CD14-positive monocyte (primary cell): ENCODE results near the gene VSTM2L. TPM values are rescaled to one million over a fixed set of nuclear protein-coding genes. Genes with fewer than 3 reads are reported as not detected.

Experiments
- DNase-seq, 3 donors: peaks; one replicate each; pipeline ENCODE4 v3.0.0-alpha.2; 2011 to 2022
- H2AFZ ChIP-seq: 2 replicates; pipeline ENCODE4 v1.6.0; 2012; ENCODE audit warnings: mild to moderate bottlenecking, low read depth, low read length, inconsistent platforms; ENCODE audit not compliant: insufficient read depth, poor library complexity, severe bottlenecking
- H3K27ac ChIP-seq, 2 donors: 1 replicate in 1 of 2; 2 replicates in 1 of 2; pipeline ENCODE4 v1.5.1; 2012 to 2013; ENCODE audit warnings: low read length in 2 of 2, control low read depth in 1 of 2, inconsistent platforms in 1 of 2, low read depth in 1 of 2, mild to moderate bottlenecking in 1 of 2
- H3K27me3 ChIP-seq, 2 donors: one replicate each; pipeline versions ENCODE4 v1.6.0 to v1.6.1; 2011 to 2013; ENCODE audit warnings: low read length in 2 of 2; ENCODE audit not compliant: control insufficient read depth in 2 of 2, insufficient read depth in 2 of 2
- H3K36me3 ChIP-seq, 2 donors: replicated peaks in 1 of 2; 1 replicate in 1 of 2; 2 replicates in 1 of 2; pipeline versions ENCODE4 v1.5.1 to v1.6.1; 2012 to 2013; ENCODE audit warnings: low read length in 2 of 2, control low read depth in 1 of 2, inconsistent platforms in 1 of 2, mild to moderate bottlenecking in 1 of 2; ENCODE audit not compliant: insufficient read depth in 2 of 2, control insufficient read depth in 1 of 2
- H3K4me1 ChIP-seq, 2 donors: 1 replicate in 1 of 2; 2 replicates in 1 of 2; pipeline versions ENCODE4 v1.5.1 to v1.6.1; 2012 to 2013; ENCODE audit warnings: low read length in 2 of 2, control low read depth in 1 of 2, inconsistent platforms in 1 of 2, mild to moderate bottlenecking in 1 of 2, moderate library complexity in 1 of 2; ENCODE audit not compliant: insufficient read depth in 2 of 2, control insufficient read depth in 1 of 2
- H3K4me2 ChIP-seq: replicated peaks from 2 replicates; pipeline ENCODE3; 2012; ENCODE audit warnings: low read length, moderate library complexity, mild to moderate bottlenecking; ENCODE audit not compliant: poor library complexity, severe bottlenecking; ENCODE audit errors: extremely low read depth
- H3K4me3 ChIP-seq, 3 experiments: fragments of 200-600 bp in 1 of 3; sonication (generic) in 1 of 3; replicated peaks in 1 of 3; 1 replicate in 2 of 3; 2 replicates in 1 of 3; pipeline ENCODE4 v1.5.1; 2011 to 2013; ENCODE audit warnings: low read length in 3 of 3, mild to moderate bottlenecking in 3 of 3, control low read depth in 2 of 3, low read depth in 2 of 3, inconsistent platforms in 1 of 3, moderate library complexity in 1 of 3
- H3K79me2 ChIP-seq: 2 replicates; pipeline ENCODE4 v1.6.0; 2012; ENCODE audit warnings: mild to moderate bottlenecking, control low read depth, inconsistent platforms, low read length, moderate library complexity; ENCODE audit not compliant: insufficient read depth
- H3K9ac ChIP-seq: 2 replicates; pipeline ENCODE4 v1.6.0; 2017; ENCODE audit warnings: low read length, mild to moderate bottlenecking; ENCODE audit not compliant: insufficient read depth, poor library complexity, severe bottlenecking
- H3K9me3 ChIP-seq, 2 donors: replicated peaks in 1 of 2; 1 replicate in 1 of 2; 2 replicates in 1 of 2; pipeline versions ENCODE4 v1.5.1 to v1.6.1; 2012 to 2013; ENCODE audit warnings: low read length in 2 of 2, control low read depth in 1 of 2; ENCODE audit not compliant: control insufficient read depth in 1 of 2, insufficient read depth in 1 of 2
- H4K20me1 ChIP-seq: 2 replicates; pipeline ENCODE4 v1.6.0; 2012; ENCODE audit warnings: mild to moderate bottlenecking, low read length, control low read depth, moderate library complexity; ENCODE audit not compliant: insufficient read depth
- H3K27ac Mint-ChIP-seq, 7 donors: one replicate each; pipeline ENCODE4 v1.8.0; 2020; ENCODE audit warnings: mild to moderate bottlenecking in 7 of 7, mixed read lengths in 7 of 7, moderate library complexity in 6 of 7, inconsistent platforms in 2 of 7
- H3K27me3 Mint-ChIP-seq, 3 donors: one replicate each; pipeline ENCODE4 v1.8.0; 2021 to 2022; ENCODE audit warnings: low read depth in 3 of 3, mild to moderate bottlenecking in 3 of 3, mixed read lengths in 3 of 3, moderate library complexity in 3 of 3, inconsistent platforms in 1 of 3
- H3K36me3 Mint-ChIP-seq, 2 donors: one replicate each; pipeline ENCODE4 v1.8.0; 2020; ENCODE audit warnings: mixed read lengths in 2 of 2, inconsistent platforms in 1 of 2, mild to moderate bottlenecking in 1 of 2
- H3K4me1 Mint-ChIP-seq: one replicate; pipeline ENCODE4 v1.8.0; 2020; ENCODE audit warnings: mild to moderate bottlenecking, mixed read lengths
- H3K4me3 Mint-ChIP-seq, 2 donors: one replicate each; pipeline ENCODE4 v1.8.0; 2020; ENCODE audit warnings: mild to moderate bottlenecking in 2 of 2, mixed read lengths in 2 of 2, moderate library complexity in 1 of 2
- H3K9me3 Mint-ChIP-seq, 7 donors: one replicate each; pipeline ENCODE4 v1.8.0; 2020 to 2022; ENCODE audit warnings: mixed read lengths in 7 of 7, mild to moderate bottlenecking in 6 of 7, moderate library complexity in 6 of 7, inconsistent platforms in 2 of 7
- CTCF ChIP-seq: fragments of 200-600 bp; IDR thresholded peaks from one replicate; pipeline ENCODE4 v1.8.0; 2022; ENCODE audit warnings: antibody characterized with exemption, mild to moderate bottlenecking
- WGBS: methylation state at CpG from one replicate; pipeline ENCODE4 v1.1.5; 2013; ENCODE audit warnings: missing lambda C conversion rate; ENCODE audit not compliant: insufficient coverage; 5-methylcytosine and 5-hydroxymethylcytosine counted together
- intact Hi-C, 2 donors: fragments of 100-400 bp; cut with micrococcal nuclease; formaldehyde crosslinking; loops; one replicate each; pipeline versions ENCODE4 v1.15.0 to v1.15.1; 2023
- polyA plus RNA-seq, 3 donors: library from polyadenylated mRNA; depleted of rRNA in 1 of 3; unstranded in 2 of 3; stranded (reverse) in 1 of 3; fragments of 300-500 nt in 2 of 3; fragments of >200 nt in 1 of 3; fragmentation: Illumina TruSeq in 2 of 3; gene quantifications; 1 replicate in 2 of 3; 2 replicates in 1 of 3; pipeline ENCODE4 v1.2.3, GENCODE V29; 2012 to 2021

The VSTM2L gene
- polyA plus RNA-seq, 3 donors = not detected

- Histone ChIP-seq H3K4me2 (no peak overlapping the region), H3K4me1 (no peaks in the 10 kb centered on the region), H3K36me3 (no peaks in the 10 kb centered on the region), H3K4me3 (no peak overlapping the region), H3K9ac (no peak overlapping the region), H3K9me3 (peaks cover 0 to 6% of the 10 kb centered on the region in 2 donors), H2AFZ (no peak overlapping the region), H3K79me2 (no peaks in the 10 kb centered on the region), H4K20me1 (no peaks in the 10 kb centered on the region), H3K27ac (no peak overlapping the region), H3K27me3 (peaks cover 25 to 43% of the 10 kb centered on the region in 2 donors)
- Mint-ChIP-seq H3K27ac (no peak overlapping the region), H3K4me3 (no peak overlapping the region), H3K27me3 (peaks cover 41 to 46% (median 43%) of the 10 kb centered on the region in 3 donors), H3K4me1 (peaks cover 3% of the 10 kb centered on the region), H3K36me3 (peaks cover 3 to 9% of the 10 kb centered on the region in 2 donors), H3K9me3 (peaks cover 0 to 13% (median 7%) of the 10 kb centered on the region in 7 donors)
- DNase-seq = no peak
- intact Hi-C loops = no loop called here
- TF ChIP-seq CTCF = no peak
- WGBS = 54% methylated on average over 3 of the region's 8 CpGs
These were observed 3.6 kb upstream of the VSTM2L start for GRCh38 chr20:37899105-37900045.

- no peaks in the 10 kb centered on the region for H3K79me2 ChIP-seq
- H3K4me3 Mint-ChIP-seq = peak overlapping the region in 1 of 2 donors; percentile 54
- no peaks in the 10 kb centered on the region for H4K20me1 ChIP-seq
- H3K27ac ChIP-seq = no peak overlapping the region
- no peak overlapping the region for H3K4me2 ChIP-seq
- no peaks in the 10 kb centered on the region for H3K4me1 ChIP-seq
- no peak overlapping the region for H3K27ac Mint-ChIP-seq
- 0% methylated on average over 2 of the region's 18 CpGs for WGBS
- H3K9ac ChIP-seq = no peak overlapping the region
- peaks cover 3% of the 10 kb centered on the region for H3K4me1 Mint-ChIP-seq
- H3K27me3 Mint-ChIP-seq = peaks cover 47 to 62% (median 57%) of the 10 kb centered on the region in 3 donors
- H3K27me3 ChIP-seq = peaks cover 32 to 61% of the 10 kb centered on the region in 2 donors
- no peak for TF ChIP-seq CTCF
- peaks cover 0 to 13% (median 7%) of the 10 kb centered on the region in 7 donors for H3K9me3 Mint-ChIP-seq
- no peak for DNase-seq
- peaks cover 3 to 9% of the 10 kb centered on the region in 2 donors for H3K36me3 Mint-ChIP-seq
- no peaks in the 10 kb centered on the region for H3K36me3 ChIP-seq
- H3K4me3 ChIP-seq = no peak overlapping the region
- intact Hi-C loops = no loop called here
- no peak overlapping the region for H2AFZ ChIP-seq
- H3K9me3 ChIP-seq = peaks cover 0 to 6% of the 10 kb centered on the region in 2 donors
These were observed 1.7 kb upstream of the VSTM2L start for GRCh38 chr20:37901240-37901639.
